Heart left ventricle (tissue), 16 donors: ENCODE results near the gene TMEM74B. TPM values are rescaled to one million over a fixed set of nuclear protein-coding genes. Genes with fewer than 3 reads are reported as not detected.

ENCODE experiments used
- ATAC-seq, 4 donors: fragments of 200-7000 bp; cut with Tn5 transposase; one replicate each; pipeline ENCODE4 v1.9.1; 2020 to 2022; ENCODE audit warnings: moderate library complexity in 4 of 4, mild to moderate bottlenecking in 3 of 4, moderate number of reproducible peaks in 1 of 4
- DNase-seq, 5 donors: peaks; one replicate each; pipeline ENCODE4 v3.0.0-alpha.2; 2020
- H3K27ac ChIP-seq, 12 donors: fragments of 200-600 bp; sonication (generic) in 4 of 12; one replicate each; pipeline versions ENCODE4 v1.5.0 to v1.8.0; 2016 to 2022; ENCODE audit warnings: mild to moderate bottlenecking in 2 of 12
- H3K27me3 ChIP-seq, 9 donors: fragments of 200-600 bp; sonication (generic) in 2 of 9; one replicate each; pipeline versions ENCODE4 v1.5.1 to v1.8.0; 2016 to 2022; ENCODE audit warnings: mild to moderate bottlenecking in 3 of 9
- H3K36me3 ChIP-seq, 9 donors: fragments of 200-600 bp; sonication (generic) in 2 of 9; one replicate each; pipeline versions ENCODE4 v1.5.0 to v1.8.0; 2018 to 2022; ENCODE audit warnings: mild to moderate bottlenecking in 2 of 9
- H3K4me1 ChIP-seq, 12 donors: fragments of 200-600 bp; sonication (generic) in 4 of 12; one replicate each; pipeline versions ENCODE4 v1.5.0 to v1.8.0; 2016 to 2022; ENCODE audit warnings: mild to moderate bottlenecking in 3 of 12
- H3K4me3 ChIP-seq, 12 donors: fragments of 200-600 bp; sonication (generic) in 4 of 12; one replicate each; pipeline versions ENCODE4 v1.5.0 to v1.8.0; 2017 to 2022; ENCODE audit warnings: mild to moderate bottlenecking in 9 of 12, moderate library complexity in 4 of 12
- H3K9me3 ChIP-seq, 12 donors: fragments of 200-600 bp; sonication (generic) in 4 of 12; one replicate each; pipeline versions ENCODE4 v1.5.0 to v1.8.0; 2016 to 2022; ENCODE audit warnings: mild to moderate bottlenecking in 1 of 12
- CTCF ChIP-seq, 12 donors: fragments of 200-600 bp; sonication (generic) in 4 of 12; IDR thresholded peaks; one replicate each; pipeline versions ENCODE4 v1.5.0 to v1.8.0; 2018 to 2022; ENCODE audit warnings: antibody characterized with exemption in 12 of 12, mild to moderate bottlenecking in 5 of 12
- POLR2A ChIP-seq, 2 donors: fragments of 450-650 bp; IDR thresholded peaks; one replicate each; pipeline ENCODE4 v1.6.1; 2017; ENCODE audit warnings: antibody characterized with exemption in 2 of 2, mild to moderate bottlenecking in 2 of 2, moderate library complexity in 2 of 2
- WGBS, 4 donors: extraction: QIAGEN DNeasy Blood & Tissue Kit in 2 of 4; methylation state at CpG; one replicate each; pipeline versions ENCODE4 v1.1.5 to v1.1.7; 2013 to 2018; 5-methylcytosine and 5-hydroxymethylcytosine counted together
- intact Hi-C, 10 donors: fragments of 100-400 bp; cut with DNase I; formaldehyde crosslinking; loops; one replicate each; pipeline versions ENCODE4 v1.11.1 to v1.14.2; 2022
- polyA plus RNA-seq, 2 donors: library from polyadenylated mRNA; stranded (reverse); fragments of 200-250 nt; gene quantifications; one replicate each; pipeline ENCODE4 v1.2.3, GENCODE V29; 2013
- total RNA-seq, 9 donors: library from RNA; depleted of rRNA in 2 of 9; stranded (reverse); fragments of >200 nt in 2 of 9; fragmentation: NEBNext Ultra II Directional in 3 of 9; extraction: Animal tissue kit (Norgen Biotek cat#: 25700) in 3 of 9; gene quantifications; one replicate each; pipeline versions ENCODE4 v1.1.0 to v1.2.4, GENCODE V29; 2016 to 2023
- donor health status: ischemic (EF 13 %, LVEDD 7.1; RV severe dilation, severe dysfunction).
- donor health status: healthy with polysubstance abuse.
- donor health status: DM: no; HTN: yes; CAD: no.
- donor health status: DM: no; HTN: no; CAD: no.
- donor health status: ischemic (EF 25% LVEDD 6.9; RV normal size, moderate dysfunction).
- donor health status: ischemic (EF 25% LVEDD 5.7; RV mildly dilated, moderate dysfunction).
- donor health status: healthy.
- donor health status: DM: yes; HTN: yes; CAD: no.
- donor health status: ischemic (EF 35%, LVEDD 5.7; RV mildly dilated, moderate dysfunction).
- donor health status: nonischemic (EF 11% LVEDD 7.7; RV severe dilation, severe dysfunction).
- donor health status: DM: yes; HTN: yes; CAD: no.
- donor health status: PGD.
- donor health status: ischemic (EF 29% LVEDD 5.4; RV normal size, mild dysfunction).
- donor health status: nonischemic (EF 23%, LVEDD 6.1; RV moderate dilation, normal function).

Gene TMEM74B
- total and polyA plus RNA-seq, 11 donors: 0.55 to 6.6 (median 1.9) TPM

- Histone ChIP-seq H3K36me3 (no peaks in the 10 kb centered on the region), H3K4me1 (peaks cover 0 to 19% (median 0%) of the 10 kb centered on the region in 12 donors), H3K9me3 (peaks cover 0 to 3% (median 0%) of the 10 kb centered on the region in 12 donors), H3K27ac (peak overlapping the region in 1 of 12 donors; percentile 19), H3K4me3 (no peak overlapping the region), H3K27me3 (no peaks in the 10 kb centered on the region)
- no peak for TF ChIP-seq CTCF (IDR thresholded peaks at IDR 0.05)
- TF ChIP-seq POLR2A (IDR thresholded peaks at IDR 0.05): no peak
- intact Hi-C loops: no loop called here
- WGBS, 4 donors: 67 to 79% (median 72%) methylated on average over 7 of the region's 7 CpGs
- DNase-seq (no peak), ATAC-seq (no peak)
These were observed 14.6 kb upstream of the TMEM74B start for GRCh38 chr20:1199212-1199873.

- H3K4me3 ChIP-seq: no peak overlapping the region
- no peak for DNase-seq
- H3K9me3 ChIP-seq: peaks cover 0 to 3% (median 0%) of the 10 kb centered on the region in 12 donors
- no peak for ATAC-seq
- no peak overlapping the region for H3K27ac ChIP-seq
- TF ChIP-seq POLR2A (IDR thresholded peaks at IDR 0.05): no peak
- TF ChIP-seq CTCF (IDR thresholded peaks at IDR 0.05): no peak
- peaks cover 0 to 13% (median 0%) of the 10 kb centered on the region in 12 donors for H3K4me1 ChIP-seq
- H3K27me3 ChIP-seq: no peaks in the 10 kb centered on the region
- H3K36me3 ChIP-seq: no peaks in the 10 kb centered on the region
- intact Hi-C loops: no loop called here
- 81 to 95% (median 94%) methylated on average over 5 of the region's 5 CpGs for WGBS, 4 donors
These were observed 14.0 kb upstream of the TMEM74B start for GRCh38 chr20:1198751-1199150.

GRCh38 chr20:1197801-1198200 is 13.0 kb upstream of the TMEM74B start:
- intact Hi-C loops: no loop called here
- no peak for DNase-seq
- Histone ChIP-seq H3K9me3 (peaks cover 0 to 3% (median 0%) of the 10 kb centered on the region in 12 donors), H3K4me1 (peaks cover 0 to 5% (median 0%) of the 10 kb centered on the region in 12 donors), H3K27ac (no peak overlapping the region), H3K4me3 (no peak overlapping the region), H3K36me3 (no peaks in the 10 kb centered on the region), H3K27me3 (no peaks in the 10 kb centered on the region)
- no peak for TF ChIP-seq CTCF (IDR thresholded peaks at IDR 0.05)
- TF ChIP-seq POLR2A (IDR thresholded peaks at IDR 0.05): no peak
- ATAC-seq: no peak
- WGBS, 4 donors: 77 to 86% (median 79%) methylated on average over 7 of the region's 7 CpGs

GRCh38 chr20:1196634-1197033 is 11.9 kb upstream of the TMEM74B start:
- H3K36me3 ChIP-seq: no peaks in the 10 kb centered on the region
- intact Hi-C loops: no loop called here
- TF ChIP-seq POLR2A (IDR thresholded peaks at IDR 0.05) (no peak), CTCF (IDR thresholded peaks at IDR 0.05) (no peak)
- H3K27ac ChIP-seq: no peak overlapping the region
- DNase-seq (no peak), ATAC-seq (no peak)
- 83 to 90% (median 88%) methylated on average over 2 of the region's 2 CpGs for WGBS, 4 donors
- H3K4me3 ChIP-seq: no peak overlapping the region
- no peaks in the 10 kb centered on the region for H3K27me3 ChIP-seq
- H3K9me3 ChIP-seq: peaks cover 0 to 3% (median 0%) of the 10 kb centered on the region in 12 donors
- peaks cover 0 to 5% (median 0%) of the 10 kb centered on the region in 12 donors for H3K4me1 ChIP-seq
